CD4-positive, alpha-beta T cell treated with Interleukin-17A for 1 hour (primary cell): ENCODE results near the gene GET4.
"Not testable (repeated sequence)": the region's sequence is repeated elsewhere in the genome, so short reads cannot be mapped to it uniquely, and the experiment has no call there.

ENCODE experiments used
- DNase-seq: peaks from one replicate; pipeline ENCODE4 v3.0.0-alpha.2; 2020

The GET4 gene

GRCh38 chr7:917255-918117, 41.1 kb downstream of the GET4 start:
- no peak for DNase-seq

GRCh38 chr7:918118-918425, 41.7 kb downstream of the GET4 start:
- DNase-seq = no peak

- DNase-seq = no peak
Observed at GRCh38 chr7:918441-919113, 42.2 kb downstream of the GET4 start.

GRCh38 chr7:919114-919442, 42.7 kb downstream of the GET4 start:
- no peak for DNase-seq

GRCh38 chr7:919924-920341, 43.6 kb downstream of the GET4 start:
- DNase-seq = no peak

GRCh38 chr7:920351-921070, 44.2 kb downstream of the GET4 start:
- DNase-seq = no peak

- DNase-seq = no peak
Observed at GRCh38 chr7:921071-921461, 44.7 kb downstream of the GET4 start.

- peak; percentile 34 for DNase-seq
Observed at GRCh38 chr7:921581-922333, 45.4 kb downstream of the GET4 start.

GRCh38 chr7:922334-923107, 46.2 kb downstream of the GET4 start:
- peak; percentile 64 for DNase-seq

- DNase-seq = peak; percentile 93
Observed at GRCh38 chr7:923108-924041, 47.0 kb downstream of the GET4 start.

GRCh38 chr7:924042-924441, 47.7 kb downstream of the GET4 start:
- not testable (repeated sequence) for DNase-seq

GRCh38 chr7:924541-925231, 48.3 kb downstream of the GET4 start:
- DNase-seq = peak; percentile 46

- DNase-seq = peak; percentile 70
Observed at GRCh38 chr7:925601-926000, 49.2 kb downstream of the GET4 start.

GRCh38 chr7:926061-927030, 50.0 kb downstream of the GET4 start:
- DNase-seq = no peak

- no peak for DNase-seq
Observed at GRCh38 chr7:927031-927671, 50.8 kb downstream of the GET4 start.

- DNase-seq = no peak
Observed at GRCh38 chr7:929311-929711, 53.0 kb downstream of the GET4 start.

- DNase-seq = no peak
Observed at GRCh38 chr7:930975-931758, 54.8 kb downstream of the GET4 start.
